H7 (cell line): ENCODE measurements around the gene XPNPEP3. TPM values are rescaled to one million over a fixed set of nuclear protein-coding genes. Genes with fewer than 3 reads are reported as not detected.
"Not testable (repeated sequence)": the region's sequence is repeated elsewhere in the genome, so short reads cannot be mapped to it uniquely, and the experiment has no call there.

Experiments used
- DNase-seq: peaks from one replicate; pipeline ENCODE4 v3.0.0; 2012
- H3K27me3 ChIP-seq: 2 replicates; pipeline ENCODE4 v1.6.0; 2011; ENCODE audit warnings: mild to moderate bottlenecking, low read length; ENCODE audit not compliant: control insufficient read depth, insufficient read depth
- H3K36me3 ChIP-seq: replicated peaks from 2 replicates; pipeline ENCODE4 v1.5.1; 2011; ENCODE audit warnings: low read length; ENCODE audit not compliant: control insufficient read depth, insufficient read depth
- H3K4me3 ChIP-seq: 2 replicates; pipeline ENCODE4 v1.5.1; 2011; ENCODE audit warnings: low read depth, mild to moderate bottlenecking, control low read depth, low read length, moderate library complexity; ENCODE audit not compliant: insufficient read depth
- total RNA-seq: library from RNA; depleted of rRNA; stranded (reverse); fragments of >200 nt; shearing (Covaris generic); gene quantifications from 2 replicates; pipeline ENCODE4 v1.2.3, GENCODE V29; 2014

Gene XPNPEP3
- total RNA-seq, 1 experiment from 2014 or later, result 10.1 TPM

DNA sequence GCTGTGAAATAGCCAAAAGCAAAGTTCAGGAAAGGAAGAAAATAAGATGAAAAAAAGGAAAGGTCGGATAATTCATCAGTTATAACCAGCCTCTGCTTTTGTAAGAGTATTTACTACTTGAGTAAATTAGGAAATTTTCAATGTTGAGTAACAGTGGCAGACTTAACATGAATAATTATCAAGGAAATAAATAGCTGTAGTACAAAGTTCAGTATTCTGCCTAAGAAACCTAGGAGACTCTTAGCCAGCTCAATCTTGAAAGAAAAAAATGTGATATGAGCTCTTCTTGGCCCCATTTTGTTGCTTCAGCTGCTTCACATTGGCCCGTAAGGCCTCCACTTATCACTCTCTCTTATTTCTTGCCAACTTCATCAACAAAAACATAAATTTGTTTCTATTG, 22.0 kb downstream of the XPNPEP3 start:
- no peak overlapping the region for H3K4me3 ChIP-seq
- H3K36me3 ChIP-seq, result peaks cover 7% of the 10 kb centered on the region
- H3K27me3 ChIP-seq, result no peaks in the 10 kb centered on the region
- no peak for DNase-seq

DNA sequence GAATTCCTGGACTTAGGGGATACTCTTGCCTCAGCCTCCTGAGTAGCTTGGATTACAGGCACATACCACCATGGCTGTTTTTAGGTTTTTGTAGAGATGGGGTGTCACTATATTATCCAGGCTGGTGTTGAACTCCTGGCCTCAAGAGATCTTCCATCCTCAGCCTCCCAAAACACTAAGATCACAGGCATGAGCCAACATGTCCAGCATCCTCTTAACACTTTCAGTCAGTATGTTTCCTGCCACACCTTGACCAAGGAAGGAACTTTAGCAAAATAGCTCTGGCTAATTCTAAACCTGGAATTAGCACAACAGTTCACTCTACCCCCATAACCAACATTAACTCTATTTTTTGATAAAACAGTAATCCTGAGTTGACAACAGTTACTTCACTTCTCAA, 32.2 kb downstream of the XPNPEP3 start:
- DNase-seq, result no peak
- H3K4me3 ChIP-seq, result no peak overlapping the region
- no peaks in the 10 kb centered on the region for H3K27me3 ChIP-seq
- peaks cover 8% of the 10 kb centered on the region for H3K36me3 ChIP-seq

DNA sequence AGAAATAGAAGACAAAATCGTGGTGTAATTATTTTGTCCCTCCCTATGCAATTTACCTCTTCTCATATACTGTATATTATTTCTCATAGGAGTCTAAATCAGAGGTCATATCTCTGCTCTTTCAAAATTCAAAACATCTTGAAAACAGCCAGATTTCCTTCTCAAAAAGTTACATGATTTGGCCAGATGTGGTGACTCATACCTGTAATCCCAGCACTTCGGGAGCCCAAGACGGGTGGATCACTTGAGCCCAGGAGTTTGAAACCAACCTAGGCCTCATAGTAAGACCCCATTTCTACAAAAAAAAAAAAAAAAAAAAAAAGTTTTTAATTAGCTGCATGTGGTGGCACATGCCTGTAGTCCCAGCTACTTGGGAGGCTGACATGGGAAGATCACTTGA, 33.9 kb downstream of the XPNPEP3 start:
- DNase-seq, result no peak
- H3K36me3 ChIP-seq, result peaks cover 6% of the 10 kb centered on the region
- no peaks in the 10 kb centered on the region for H3K27me3 ChIP-seq
- no peak overlapping the region for H3K4me3 ChIP-seq

DNA sequence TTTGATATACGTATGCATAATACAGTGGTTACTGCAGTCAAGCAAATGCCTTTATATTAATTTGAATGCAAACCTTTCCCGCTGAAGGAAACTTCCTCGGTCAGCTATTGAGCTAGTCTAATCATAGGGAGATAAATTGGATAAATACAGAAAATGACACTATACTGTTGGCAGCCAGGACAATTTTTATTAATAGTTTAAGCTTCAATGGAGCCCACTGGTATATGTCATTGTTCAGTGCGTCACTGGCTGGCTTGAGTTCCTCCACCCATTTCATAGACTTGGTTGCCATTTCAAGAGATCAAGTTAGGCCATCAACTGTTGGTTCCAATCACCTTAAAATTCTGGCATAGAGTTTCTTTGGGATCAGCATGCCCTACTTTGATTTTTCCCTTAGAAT, 37.5 kb downstream of the XPNPEP3 start:
- H3K27me3 ChIP-seq, result no peaks in the 10 kb centered on the region
- no peak overlapping the region for H3K4me3 ChIP-seq
- no peak for DNase-seq
- H3K36me3 ChIP-seq, result no peaks in the 10 kb centered on the region; the same call in 1 of the 2 replicates

DNA sequence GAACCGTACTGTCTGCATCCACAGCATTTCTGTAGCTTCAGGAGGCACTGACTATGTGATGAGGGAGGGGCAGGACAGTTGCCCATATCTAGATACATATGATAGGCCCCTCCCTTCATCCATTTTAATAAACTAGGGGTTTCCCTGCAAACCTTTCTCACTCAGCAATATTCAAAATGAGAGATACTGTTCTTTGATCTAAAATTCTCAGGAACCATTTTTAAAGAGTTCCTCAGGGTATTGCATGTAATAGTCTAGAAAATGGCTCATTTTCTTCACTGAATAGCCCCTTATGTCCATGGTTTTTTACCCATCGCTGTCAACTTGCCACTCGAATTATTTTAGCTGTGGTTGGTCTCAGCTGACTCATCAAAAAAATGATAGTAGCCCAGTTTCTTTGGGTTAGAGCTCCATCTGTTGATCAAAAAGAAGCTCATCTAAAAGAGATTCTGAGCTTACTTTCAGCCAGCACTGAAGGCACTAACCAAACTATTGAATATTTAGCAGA, 42.0 kb downstream of the XPNPEP3 start:
- Histone ChIP-seq H3K4me3 (no peak overlapping the region), H3K27me3 (no peaks in the 10 kb centered on the region), H3K36me3 (no peaks in the 10 kb centered on the region; the same call in 1 of the 2 replicates)
- DNase-seq, result peak; percentile 63

DNA sequence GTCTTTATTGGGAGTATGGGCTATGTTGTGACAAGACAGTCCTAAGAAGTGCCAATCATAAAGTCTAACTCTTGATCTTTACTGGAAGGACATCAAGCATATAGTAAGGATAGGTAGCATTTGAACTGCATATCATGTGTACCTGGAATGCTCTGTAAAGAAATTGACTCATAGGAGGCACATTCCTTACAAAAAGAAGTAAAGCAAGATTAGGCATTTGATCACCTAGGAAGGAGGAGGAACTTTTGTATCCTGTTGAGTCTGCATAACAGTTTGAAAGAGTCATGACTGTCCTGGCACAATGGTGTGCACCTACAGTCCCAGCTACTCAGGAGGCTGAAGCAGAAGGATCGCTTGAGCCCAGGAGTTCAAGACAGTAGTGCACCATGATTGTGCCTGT, 47.2 kb downstream of the XPNPEP3 start:
- DNase-seq, result no peak
- no peak overlapping the region for H3K4me3 ChIP-seq
- H3K36me3 ChIP-seq, result peaks cover 2% of the 10 kb centered on the region
- H3K27me3 ChIP-seq, result no peaks in the 10 kb centered on the region

DNA sequence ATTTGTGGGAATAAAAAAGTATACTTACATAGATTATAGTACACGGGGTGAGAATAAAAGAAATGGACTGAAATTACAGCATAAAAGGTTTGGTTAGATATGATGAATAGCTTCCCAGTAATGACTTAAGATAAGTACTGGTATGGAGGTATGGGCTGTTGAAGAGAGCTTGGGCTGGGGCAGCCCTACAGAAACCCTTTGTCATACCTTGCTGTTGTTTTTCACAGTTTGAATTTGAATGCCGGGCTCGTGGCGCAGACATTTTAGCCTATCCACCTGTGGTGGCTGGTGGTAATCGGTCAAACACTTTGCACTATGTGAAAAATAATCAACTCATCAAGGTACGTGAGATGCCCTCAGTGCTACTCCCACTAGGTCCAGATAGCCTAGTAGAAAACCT, 51.9 kb downstream of the XPNPEP3 start:
- peak; percentile 33 for DNase-seq
- Histone ChIP-seq H3K4me3 (no peak overlapping the region), H3K36me3 (peaks cover 2% of the 10 kb centered on the region), H3K27me3 (no peaks in the 10 kb centered on the region)

DNA sequence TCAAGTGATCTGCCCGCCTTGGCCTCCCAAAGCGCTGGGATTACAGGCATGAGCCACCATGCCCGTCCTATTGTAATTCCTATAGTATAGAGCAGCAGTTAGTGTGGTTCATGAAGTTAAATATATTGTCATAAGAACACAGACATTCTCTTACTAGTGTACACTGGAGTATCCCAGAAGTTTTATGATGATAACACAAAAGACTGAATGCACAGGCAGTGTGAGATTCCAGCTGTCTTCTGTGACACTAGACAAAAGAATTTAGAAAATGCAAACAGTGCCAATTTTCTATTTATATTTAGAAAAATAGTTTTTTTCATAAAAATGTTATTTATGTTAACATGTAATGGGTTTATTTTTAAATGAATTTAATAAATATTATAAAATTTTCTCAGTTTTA, 54.8 kb downstream of the XPNPEP3 start:
- H3K4me3 ChIP-seq, result no peak overlapping the region
- no peak for DNase-seq
- H3K27me3 ChIP-seq, result no peaks in the 10 kb centered on the region
- peaks cover 2% of the 10 kb centered on the region for H3K36me3 ChIP-seq

DNA sequence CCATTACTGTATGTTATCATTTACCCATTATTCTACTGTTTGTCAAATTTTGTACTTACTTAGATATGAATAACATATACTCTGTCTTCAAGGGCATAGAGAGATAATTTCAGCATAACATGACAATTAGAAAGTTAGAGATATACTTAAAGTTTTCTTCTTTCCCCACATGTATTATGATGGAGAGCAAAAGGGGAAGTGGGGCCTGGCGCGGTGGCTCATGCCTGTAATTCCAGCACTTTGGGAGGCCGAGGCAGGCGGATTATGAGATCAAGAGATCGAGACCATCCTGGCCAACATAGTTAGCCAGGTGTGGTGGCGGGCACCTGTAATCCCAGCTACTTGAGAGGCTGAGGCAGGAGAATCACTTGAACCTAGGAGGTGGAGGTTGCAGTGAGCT, 56.0 kb downstream of the XPNPEP3 start:
- H3K27me3 ChIP-seq, DNase-seq, H3K4me3 ChIP-seq, H3K36me3 ChIP-seq: not testable (repeated sequence)

DNA sequence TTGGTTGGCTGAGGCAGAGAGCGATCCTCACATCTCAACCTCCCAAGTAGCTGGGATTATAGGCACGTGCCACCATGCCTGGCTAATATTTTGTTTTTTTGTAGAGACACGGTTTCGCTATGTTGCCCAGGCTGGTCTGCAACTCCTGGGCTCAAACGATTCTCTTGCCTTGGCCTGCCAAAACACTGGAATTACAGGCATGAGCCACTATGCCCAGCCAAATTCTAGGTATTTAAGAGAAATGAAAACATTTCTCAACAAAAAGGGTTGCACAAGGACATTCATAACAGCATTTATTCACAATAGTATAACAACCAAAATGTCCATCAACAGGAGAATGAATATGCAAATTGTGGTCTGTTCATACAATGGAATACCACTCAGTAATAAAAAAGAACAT, 62.5 kb downstream of the XPNPEP3 start:
- no peak for DNase-seq
- Histone ChIP-seq H3K4me3 (no peak overlapping the region), H3K36me3 (peaks cover 1% of the 10 kb centered on the region), H3K27me3 (no peaks in the 10 kb centered on the region)

DNA sequence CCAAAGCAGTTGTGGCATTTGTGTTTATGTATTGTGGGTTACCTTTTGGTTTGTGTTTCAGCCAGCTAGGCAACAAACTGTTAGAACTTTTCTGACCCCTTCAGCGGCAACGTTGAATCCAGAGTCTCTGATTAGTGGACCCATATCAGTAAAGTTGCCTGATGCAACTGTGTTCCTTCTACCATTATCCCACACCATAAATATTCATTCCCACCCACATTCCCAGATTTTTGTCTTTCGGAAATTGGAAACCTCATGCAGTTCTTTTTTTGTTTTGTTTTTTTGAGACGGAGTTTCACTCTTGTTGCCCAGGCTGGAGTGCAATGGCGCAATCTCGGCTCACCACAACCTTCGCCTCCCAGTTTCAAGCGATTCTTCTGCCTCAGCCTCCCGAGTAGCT, 63.6 kb downstream of the XPNPEP3 start:
- Histone ChIP-seq H3K27me3 (no peaks in the 10 kb centered on the region), H3K36me3 (peaks cover 1% of the 10 kb centered on the region), H3K4me3 (no peak overlapping the region)
- DNase-seq, result no peak

DNA sequence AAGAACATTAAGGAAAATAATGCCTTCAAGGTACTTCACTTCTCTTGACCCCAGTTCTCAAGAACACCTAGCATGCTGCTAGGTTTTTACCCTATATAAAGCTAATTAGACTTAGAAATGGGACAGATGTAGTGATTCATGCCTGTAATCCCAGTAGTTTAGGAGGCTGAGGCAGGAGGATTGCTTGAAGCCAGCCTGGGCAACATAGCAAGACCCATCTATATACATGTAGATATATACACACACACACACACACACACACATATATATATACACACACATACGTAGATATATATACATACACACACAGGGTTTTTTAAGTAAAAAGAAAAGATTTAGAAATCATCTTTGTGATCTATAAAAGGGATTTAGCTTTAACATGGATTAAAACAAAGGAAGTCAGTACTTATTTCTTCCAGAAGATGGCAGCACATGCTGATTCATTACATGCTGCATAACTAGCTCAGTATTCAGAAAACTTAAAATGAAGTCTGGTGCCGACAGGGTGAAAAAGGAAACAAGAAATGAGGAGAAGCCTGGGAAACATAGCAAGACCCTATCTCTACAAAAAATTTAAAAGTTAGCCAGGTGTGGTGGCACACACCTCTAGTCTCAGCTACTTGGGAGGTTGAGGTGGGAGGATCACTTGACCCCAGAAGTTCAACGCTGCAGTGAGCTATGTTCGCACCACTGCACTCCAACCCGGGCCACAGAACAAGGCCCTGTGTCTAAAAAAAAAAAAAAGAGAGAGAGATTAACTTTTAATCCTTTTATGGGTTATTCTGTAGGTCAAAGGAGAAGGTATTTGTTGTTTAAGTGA, 65.7 kb downstream of the XPNPEP3 start:
- Histone ChIP-seq H3K4me3 (no peak overlapping the region), H3K36me3 (peaks cover 4% of the 10 kb centered on the region), H3K27me3 (no peaks in the 10 kb centered on the region)
- DNase-seq, result peak; percentile 42

DNA sequence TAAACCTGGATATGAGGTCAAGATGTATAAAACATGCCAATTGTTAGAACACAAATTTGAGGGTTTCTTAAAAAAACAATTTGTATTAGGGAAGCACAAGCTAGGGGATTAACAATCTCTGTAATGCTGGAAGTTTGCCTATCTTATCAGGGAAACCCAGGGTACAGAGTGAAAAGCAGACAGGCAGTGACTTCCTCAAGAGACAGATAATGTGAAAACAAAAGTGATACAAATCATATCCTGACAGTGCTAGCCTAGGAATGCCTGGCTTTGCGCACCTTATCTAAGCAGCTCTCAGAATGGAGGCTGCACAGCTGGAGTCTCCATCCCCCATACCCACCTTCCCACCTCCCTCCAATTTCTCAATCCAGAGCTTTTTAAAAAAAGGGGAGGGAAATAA, 71.7 kb downstream of the XPNPEP3 start:
- H3K27me3 ChIP-seq, result no peaks in the 10 kb centered on the region
- no peak overlapping the region for H3K4me3 ChIP-seq
- peaks cover 4% of the 10 kb centered on the region for H3K36me3 ChIP-seq
- DNase-seq, result no peak

DNA sequence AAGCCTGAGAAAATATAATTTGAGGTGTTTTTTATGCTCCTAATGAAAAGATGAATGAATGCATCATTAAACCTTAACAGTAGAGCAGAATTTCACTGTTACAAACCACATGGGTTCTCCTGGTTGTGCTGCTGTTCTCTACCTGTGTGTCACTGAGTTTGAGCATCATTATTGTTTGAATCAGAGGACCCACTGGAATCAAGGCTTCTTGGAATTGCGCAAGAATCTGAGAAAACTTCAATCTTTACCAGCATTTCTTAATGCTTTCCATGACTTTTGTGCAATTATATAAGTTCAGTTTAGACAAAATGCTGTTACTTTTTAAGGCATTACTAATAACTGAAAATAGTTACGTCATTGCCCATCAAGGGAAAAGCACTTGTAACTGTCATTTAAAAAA, 75.4 kb downstream of the XPNPEP3 start:
- DNase-seq, result no peak
- H3K4me3 ChIP-seq, result no peak overlapping the region

DNA sequence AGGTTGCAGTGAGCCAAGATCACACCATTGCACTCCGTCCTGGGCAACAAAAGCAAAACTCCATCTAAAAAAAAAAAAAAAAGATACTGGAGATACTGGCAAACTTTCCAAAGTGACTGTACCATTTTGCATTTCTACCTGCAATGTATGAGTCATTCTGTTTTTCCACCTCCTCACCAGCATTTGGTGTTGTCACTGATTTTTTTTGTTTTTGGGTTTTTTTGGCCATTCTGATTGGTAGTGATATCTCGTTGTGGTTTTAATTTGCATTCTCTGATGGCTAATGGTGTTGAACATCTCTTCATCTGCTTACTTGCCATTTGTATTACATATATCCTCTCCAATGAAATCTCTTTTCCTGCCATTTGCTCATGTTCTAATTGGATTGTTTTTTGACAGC, 82.3 kb downstream of the XPNPEP3 start:
- no peaks in the 10 kb centered on the region for H3K27me3 ChIP-seq
- H3K36me3 ChIP-seq, result no peaks in the 10 kb centered on the region
- no peak overlapping the region for H3K4me3 ChIP-seq
- no peak for DNase-seq

More for the DNA sequence above, 75.4 kb downstream of the XPNPEP3 start:
- Histone ChIP-seq H3K27me3 (no peaks in the 10 kb centered on the region), H3K36me3 (no peaks in the 10 kb centered on the region)
